SU-DHL-6 (cell line): ENCODE results near the gene AURKAIP1.

ENCODE experiments used
- EZH2phosphoT487 ChIP-seq: fragments of 200-600 bp; sonication (generic), shearing (Covaris generic); conservative IDR thresholded peaks from 2 replicates; pipeline ENCODE4 v1.6.1; 2018; ENCODE audit warnings: mild to moderate bottlenecking, antibody characterized with exemption, low read length, moderate library complexity, mixed read lengths
- TF ChIP-seq, protein P1 (sequence below): fragments of 200-600 bp; sonication (generic); IDR thresholded peaks from one replicate; pipeline ENCODE4 v1.5.1; 2017; ENCODE audit warnings: antibody characterized with exemption, mild to moderate bottlenecking, low read length, moderate library complexity; ENCODE audit not compliant: insufficient read depth, poor library complexity, severe bottlenecking

- TF ChIP-seq, protein P1, sequence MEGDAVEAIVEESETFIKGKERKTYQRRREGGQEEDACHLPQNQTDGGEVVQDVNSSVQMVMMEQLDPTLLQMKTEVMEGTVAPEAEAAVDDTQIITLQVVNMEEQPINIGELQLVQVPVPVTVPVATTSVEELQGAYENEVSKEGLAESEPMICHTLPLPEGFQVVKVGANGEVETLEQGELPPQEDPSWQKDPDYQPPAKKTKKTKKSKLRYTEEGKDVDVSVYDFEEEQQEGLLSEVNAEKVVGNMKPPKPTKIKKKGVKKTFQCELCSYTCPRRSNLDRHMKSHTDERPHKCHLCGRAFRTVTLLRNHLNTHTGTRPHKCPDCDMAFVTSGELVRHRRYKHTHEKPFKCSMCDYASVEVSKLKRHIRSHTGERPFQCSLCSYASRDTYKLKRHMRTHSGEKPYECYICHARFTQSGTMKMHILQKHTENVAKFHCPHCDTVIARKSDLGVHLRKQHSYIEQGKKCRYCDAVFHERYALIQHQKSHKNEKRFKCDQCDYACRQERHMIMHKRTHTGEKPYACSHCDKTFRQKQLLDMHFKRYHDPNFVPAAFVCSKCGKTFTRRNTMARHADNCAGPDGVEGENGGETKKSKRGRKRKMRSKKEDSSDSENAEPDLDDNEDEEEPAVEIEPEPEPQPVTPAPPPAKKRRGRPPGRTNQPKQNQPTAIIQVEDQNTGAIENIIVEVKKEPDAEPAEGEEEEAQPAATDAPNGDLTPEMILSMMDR = peak; percentile 96
- TF ChIP-seq EZH2phosphoT487 = no peak
Measured at GRCh38 chr1:1371746-1372711, 3.0 kb downstream of the AURKAIP1 start.
